ENCODE results near the gene PIM2.

PIM2 gene

GRCh38 chrX:48933757-48934156 lies 14.9 kb upstream of the PIM2 start:
- H3K27me3 ChIP-seq (ENCODE audit: insufficient read depth, low read length) = no peaks in the 10 kb centered on the region
- no peak overlapping the region for H3K27ac ChIP-seq (ENCODE audit: low read length)
- H3K4me3 ChIP-seq (ENCODE audit: low read length) = no peak overlapping the region
- peaks cover 42% of the 10 kb centered on the region for H3K36me3 ChIP-seq (ENCODE audit: insufficient read depth, low read depth, low read length)
- H3K9me3 ChIP-seq (ENCODE audit: insufficient read depth, low read depth, low read length) = no peaks in the 10 kb centered on the region
- peaks cover 11% of the 10 kb centered on the region for H3K4me1 ChIP-seq (ENCODE audit: insufficient read depth, low read length)
- no peak overlapping the region for H3K9ac ChIP-seq (ENCODE audit: low read depth, low read length)

DNA sequence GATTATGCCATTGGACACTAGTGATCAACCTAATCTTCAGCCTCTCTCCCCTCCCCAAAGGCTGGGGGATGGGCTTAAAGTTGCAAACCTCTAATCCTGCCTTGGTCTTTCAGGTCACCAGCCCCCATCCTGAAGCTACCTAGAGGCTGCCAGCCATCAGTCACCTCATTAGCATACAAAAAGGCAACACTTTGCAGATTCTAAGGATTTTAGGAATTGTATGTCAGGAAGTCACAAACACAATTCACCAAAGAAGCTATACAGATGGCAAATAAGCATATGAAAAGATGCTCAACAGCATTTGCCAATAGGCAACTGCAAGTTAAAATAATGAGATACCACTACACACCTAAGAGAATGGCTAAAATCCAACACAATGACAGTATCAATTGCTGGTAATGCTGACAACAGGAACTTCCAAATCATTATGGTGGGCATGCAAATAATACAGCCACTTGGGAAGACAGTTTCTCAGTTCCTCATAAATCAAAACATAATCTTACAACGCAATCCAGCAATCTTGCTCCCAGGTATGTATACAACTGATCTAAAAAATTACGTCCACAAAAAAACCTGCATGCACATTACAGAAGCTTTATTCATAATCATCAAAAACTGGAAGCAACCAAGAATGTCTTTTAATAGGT lies 9.0 kb upstream of the PIM2 start:
- Histone ChIP-seq H3K36me3 (ENCODE audit: insufficient read depth, low read depth, low read length) (peaks cover 39% of the 10 kb centered on the region), H3K27me3 (ENCODE audit: insufficient read depth, low read length) (no peaks in the 10 kb centered on the region), H3K9me3 (ENCODE audit: insufficient read depth, low read depth, low read length) (no peaks in the 10 kb centered on the region), H3K4me3 (ENCODE audit: low read length) (peak overlapping the region; percentile 58; the same call in 1 of the 2 replicates), H3K4me1 (ENCODE audit: insufficient read depth, low read length) (peaks cover 13% of the 10 kb centered on the region; the same call in 1 of the 2 replicates), H3K9ac (ENCODE audit: low read depth, low read length) (peak overlapping the region; percentile 62), H3K27ac (ENCODE audit: low read length) (peak overlapping the region; percentile 87)

DNA sequence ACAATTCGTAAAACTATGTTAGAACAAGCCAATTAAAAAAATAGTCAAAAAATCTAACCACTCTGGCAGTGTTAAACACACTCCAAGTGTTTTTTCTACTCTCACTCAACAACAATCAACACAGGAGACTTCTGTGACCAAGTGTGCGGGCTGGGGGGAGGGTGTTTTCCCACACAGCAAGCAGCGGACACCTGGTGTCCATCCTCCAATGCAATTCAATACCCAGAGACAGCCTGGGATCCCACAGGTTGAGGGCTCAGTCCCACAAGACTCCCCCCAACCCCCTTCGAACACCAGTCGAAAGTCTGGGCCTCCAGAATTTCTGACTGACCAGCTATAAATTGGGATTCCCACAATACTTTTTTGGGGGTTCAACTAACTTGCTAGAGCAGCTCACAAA lies 8.3 kb upstream of the PIM2 start:
- no peaks in the 10 kb centered on the region for H3K9me3 ChIP-seq (ENCODE audit: insufficient read depth, low read depth, low read length)
- H3K27me3 ChIP-seq (ENCODE audit: insufficient read depth, low read length) = no peaks in the 10 kb centered on the region
- peak overlapping the region; percentile 58; the same call in 1 of the 2 replicates for H3K4me3 ChIP-seq (ENCODE audit: low read length)
- peaks cover 13% of the 10 kb centered on the region; the same call in 1 of the 2 replicates for H3K4me1 ChIP-seq (ENCODE audit: insufficient read depth, low read length)
- peaks cover 37% of the 10 kb centered on the region for H3K36me3 ChIP-seq (ENCODE audit: insufficient read depth, low read depth, low read length)
- peak overlapping the region; percentile 62; the same call in 1 of the 2 replicates for H3K9ac ChIP-seq (ENCODE audit: low read depth, low read length)
- H3K27ac ChIP-seq (ENCODE audit: low read length) = peak overlapping the region; percentile 35

DNA sequence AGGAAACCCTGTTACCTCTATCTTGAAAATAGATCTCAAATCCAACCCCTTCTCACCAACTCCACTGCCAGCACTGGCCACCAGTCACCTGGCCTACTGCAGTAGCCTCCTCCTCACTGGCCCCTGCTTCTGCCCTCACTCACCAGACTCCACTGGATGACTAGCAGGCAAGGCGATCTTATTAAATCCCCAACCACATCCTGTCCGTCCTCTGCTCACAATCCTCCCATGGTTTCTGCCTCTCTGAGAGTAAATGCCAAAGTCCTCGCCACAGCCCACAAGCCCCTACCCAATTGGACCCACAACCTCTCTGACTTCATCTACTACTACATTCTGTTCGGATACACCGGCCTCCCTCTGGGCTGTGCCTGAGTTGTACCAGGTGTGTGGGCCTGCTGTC lies 5.4 kb upstream of the PIM2 start:
- Histone ChIP-seq H3K36me3 (ENCODE audit: insufficient read depth, low read depth, low read length) (peaks cover 29% of the 10 kb centered on the region), H3K9ac (ENCODE audit: low read depth, low read length) (no peak overlapping the region), H3K4me3 (ENCODE audit: low read length) (no peak overlapping the region), H3K4me1 (ENCODE audit: insufficient read depth, low read length) (peaks cover 25% of the 10 kb centered on the region), H3K27me3 (ENCODE audit: insufficient read depth, low read length) (no peaks in the 10 kb centered on the region), H3K27ac (ENCODE audit: low read length) (no peak overlapping the region), H3K9me3 (ENCODE audit: insufficient read depth, low read depth, low read length) (no peaks in the 10 kb centered on the region)

DNA sequence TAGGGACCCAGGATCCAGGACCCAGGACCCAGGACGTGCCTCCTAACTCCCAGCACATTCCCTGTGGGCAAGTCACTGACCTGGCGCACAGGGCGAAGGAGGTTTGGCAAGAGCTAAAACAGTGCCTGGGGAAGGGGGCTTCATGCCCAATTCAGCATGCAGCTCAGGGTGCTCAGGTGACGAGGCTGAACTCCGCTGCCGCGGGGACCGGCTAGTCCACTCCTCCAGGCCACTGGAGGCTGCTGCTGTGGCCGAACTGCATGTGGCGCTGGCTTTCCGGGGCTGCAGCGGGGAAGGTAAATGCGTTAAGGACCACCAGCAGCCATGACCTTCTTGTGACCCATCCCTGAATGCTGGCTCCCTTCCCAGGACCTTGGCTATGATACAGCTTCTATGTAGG lies 4.9 kb upstream of the PIM2 start:
- Histone ChIP-seq H3K4me3 (ENCODE audit: low read length) (no peak overlapping the region), H3K4me1 (ENCODE audit: insufficient read depth, low read length) (peaks cover 25% of the 10 kb centered on the region), H3K36me3 (ENCODE audit: insufficient read depth, low read depth, low read length) (peaks cover 29% of the 10 kb centered on the region), H3K27ac (ENCODE audit: low read length) (no peak overlapping the region), H3K9ac (ENCODE audit: low read depth, low read length) (no peak overlapping the region), H3K9me3 (ENCODE audit: insufficient read depth, low read depth, low read length) (no peaks in the 10 kb centered on the region), H3K27me3 (ENCODE audit: insufficient read depth, low read length) (no peaks in the 10 kb centered on the region)

- Histone ChIP-seq H3K4me1 (ENCODE audit: insufficient read depth, low read length) (peaks cover 16% of the 10 kb centered on the region), H3K27ac (ENCODE audit: low read length) (peak overlapping the region; percentile 39), H3K27me3 (ENCODE audit: insufficient read depth, low read length) (no peaks in the 10 kb centered on the region), H3K9ac (ENCODE audit: low read depth, low read length) (peak overlapping the region; percentile 91; the same call in 1 of the 2 replicates), H3K4me3 (ENCODE audit: low read length) (peak overlapping the region; percentile 89; the same call in 1 of the 2 replicates), H3K36me3 (ENCODE audit: insufficient read depth, low read depth, low read length) (peaks cover 41% of the 10 kb centered on the region), H3K9me3 (ENCODE audit: insufficient read depth, low read depth, low read length) (no peaks in the 10 kb centered on the region)
Measured at GRCh38 chrX:48920718-48921104, 1.9 kb upstream of the PIM2 start.

DNA sequence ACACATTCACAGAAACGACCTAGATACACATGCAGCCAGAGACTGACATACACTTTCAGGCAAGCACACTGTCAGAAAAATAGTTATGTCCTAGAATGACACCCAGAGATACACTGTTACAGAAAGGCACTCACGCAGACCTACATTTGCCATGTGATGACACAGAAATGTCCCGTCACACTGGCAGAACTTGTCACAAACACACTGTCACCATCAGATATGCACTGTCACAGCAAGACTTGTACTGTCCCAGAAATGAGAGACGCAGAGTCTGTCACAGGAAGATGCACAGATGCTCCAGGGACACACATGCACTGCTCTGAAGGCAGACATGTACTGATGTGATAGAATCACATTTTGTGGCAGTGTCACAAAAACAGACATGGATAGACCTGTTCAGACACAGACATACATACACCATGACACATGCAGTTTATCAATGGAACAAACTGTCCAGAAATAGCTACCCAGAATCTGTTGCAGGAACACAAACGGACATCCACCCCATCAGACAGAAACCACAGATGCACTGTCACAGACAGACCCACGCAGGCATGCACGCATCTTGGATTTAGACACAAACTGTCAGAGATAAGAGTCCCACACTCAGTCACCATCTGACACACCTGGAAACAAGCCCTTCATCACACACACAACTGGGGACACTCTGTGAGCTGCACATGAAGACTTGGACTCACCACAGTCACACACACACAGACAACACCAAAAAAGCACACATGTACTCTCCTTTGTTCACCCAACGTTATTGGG lies 1.3 kb upstream of the PIM2 start:
- peak overlapping the region; percentile 39 for H3K27ac ChIP-seq (ENCODE audit: low read length)
- H3K9ac ChIP-seq (ENCODE audit: low read depth, low read length) = peak overlapping the region; percentile 91; the same call in 1 of the 2 replicates
- no peaks in the 10 kb centered on the region for H3K9me3 ChIP-seq (ENCODE audit: insufficient read depth, low read depth, low read length)
- H3K4me3 ChIP-seq (ENCODE audit: low read length) = peak overlapping the region; percentile 89
- H3K4me1 ChIP-seq (ENCODE audit: insufficient read depth, low read length) = peaks cover 12% of the 10 kb centered on the region
- no peaks in the 10 kb centered on the region for H3K27me3 ChIP-seq (ENCODE audit: insufficient read depth, low read length)
- peaks cover 41% of the 10 kb centered on the region for H3K36me3 ChIP-seq (ENCODE audit: insufficient read depth, low read depth, low read length)

- Histone ChIP-seq H3K9me3 (ENCODE audit: insufficient read depth, low read depth, low read length) (no peaks in the 10 kb centered on the region), H3K27ac (ENCODE audit: low read length) (peak overlapping the region; percentile 58), H3K9ac (ENCODE audit: low read depth, low read length) (peak overlapping the region; percentile 91), H3K27me3 (ENCODE audit: insufficient read depth, low read length) (no peaks in the 10 kb centered on the region), H3K36me3 (ENCODE audit: insufficient read depth, low read depth, low read length) (peaks cover 46% of the 10 kb centered on the region), H3K4me3 (ENCODE audit: low read length) (peak overlapping the region; percentile 89), H3K4me1 (ENCODE audit: insufficient read depth, low read length) (peaks cover 12% of the 10 kb centered on the region)
Measured at GRCh38 chrX:48919360-48919841, 577 bp upstream of the PIM2 start.

GRCh38 chrX:48918301-48918642 lies 552 bp downstream of the PIM2 start:
- Histone ChIP-seq H3K4me3 (ENCODE audit: low read length) (peak overlapping the region; percentile 89), H3K27ac (ENCODE audit: low read length) (no peak overlapping the region), H3K9ac (ENCODE audit: low read depth, low read length) (peak overlapping the region; percentile 85), H3K36me3 (ENCODE audit: insufficient read depth, low read depth, low read length) (peaks cover 47% of the 10 kb centered on the region), H3K9me3 (ENCODE audit: insufficient read depth, low read depth, low read length) (no peaks in the 10 kb centered on the region), H3K4me1 (ENCODE audit: insufficient read depth, low read length) (peaks cover 12% of the 10 kb centered on the region), H3K27me3 (ENCODE audit: insufficient read depth, low read length) (no peaks in the 10 kb centered on the region)

GRCh38 chrX:48917139-48918001 lies 1.5 kb downstream of the PIM2 start:
- Histone ChIP-seq H3K4me1 (ENCODE audit: insufficient read depth, low read length) (peaks cover 12% of the 10 kb centered on the region), H3K4me3 (ENCODE audit: low read length) (peak overlapping the region; percentile 89), H3K27me3 (ENCODE audit: insufficient read depth, low read length) (no peaks in the 10 kb centered on the region), H3K27ac (ENCODE audit: low read length) (peak overlapping the region; percentile 5), H3K9me3 (ENCODE audit: insufficient read depth, low read depth, low read length) (no peaks in the 10 kb centered on the region), H3K36me3 (ENCODE audit: insufficient read depth, low read depth, low read length) (peaks cover 51% of the 10 kb centered on the region), H3K9ac (ENCODE audit: low read depth, low read length) (peak overlapping the region; percentile 85; the same call in 1 of the 2 replicates)

Data from iPS-20b (cell line).